IPS DF 19.7 (cell line): ENCODE measurements around the gene KNCN.

ENCODE experiments used
- DNase-seq: peaks from one replicate; pipeline ENCODE4 v3.0.0-alpha.2; 2013; ENCODE audit warnings: low read depth, low spot score

The KNCN gene

GRCh38 chr1:46525253-46525983 lies 26.0 kb downstream of the KNCN start:
- no peak for DNase-seq

GRCh38 chr1:46524843-46525242 lies 26.6 kb downstream of the KNCN start:
- no peak for DNase-seq

DNA sequence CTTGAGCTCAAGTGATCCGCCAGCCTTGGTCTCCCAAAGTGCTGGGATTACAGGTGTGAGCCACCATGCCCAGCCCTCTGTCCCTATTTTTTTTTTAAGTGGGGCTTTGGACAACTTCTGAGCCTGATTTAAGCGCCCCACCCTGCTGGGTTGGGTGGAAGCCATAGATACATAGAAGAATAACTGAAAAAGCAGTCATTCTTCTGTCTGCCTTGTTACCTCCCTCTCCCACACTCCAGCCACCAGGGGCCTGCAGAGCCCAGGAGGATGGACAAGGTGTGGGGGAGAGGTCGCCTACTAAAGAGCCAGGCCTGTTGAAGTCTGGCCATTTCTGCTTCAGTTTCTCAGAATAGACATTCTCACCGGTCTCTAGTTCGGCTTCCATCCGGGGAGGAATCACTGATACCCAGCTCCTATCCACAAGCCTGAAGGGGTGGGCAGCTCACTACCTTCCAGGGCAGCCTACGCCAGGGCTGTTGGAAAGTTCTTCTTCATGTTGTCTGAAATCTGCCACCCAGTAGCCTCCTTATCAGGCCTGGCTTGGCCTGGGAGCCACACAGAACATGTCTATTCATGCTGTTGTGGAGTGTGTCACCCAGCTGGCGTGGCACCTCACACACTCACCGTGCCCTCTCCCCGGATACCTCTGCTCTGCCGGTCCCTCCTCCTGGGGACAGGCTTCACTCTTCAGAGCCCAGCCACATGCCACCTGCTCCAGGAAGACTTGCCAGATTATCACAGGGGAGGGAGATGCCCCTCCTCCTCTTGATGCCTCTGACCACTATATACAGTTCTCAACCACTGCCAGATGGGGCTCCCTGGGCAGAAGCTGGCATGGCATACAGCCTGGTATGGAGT lies 27.7 kb downstream of the KNCN start:
- no peak for DNase-seq

DNA sequence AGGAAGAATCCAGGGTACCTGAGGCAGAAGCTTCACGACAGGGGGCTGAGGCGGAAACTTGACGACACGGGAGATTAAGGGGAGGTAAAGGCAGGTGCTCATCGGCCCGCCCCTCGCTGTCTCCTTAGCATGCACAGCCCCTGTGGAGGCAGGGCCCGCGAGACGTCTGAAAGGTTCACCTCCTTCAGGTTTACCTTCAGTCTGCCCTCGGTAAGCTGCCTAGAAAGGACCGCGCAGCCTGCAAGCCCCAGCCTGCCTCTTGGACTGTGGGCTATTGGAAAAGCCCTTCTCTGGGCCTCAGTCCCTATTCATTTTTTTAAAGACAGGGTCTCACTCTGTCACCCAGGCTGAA lies 28.5 kb downstream of the KNCN start:
- no peak for DNase-seq

DNA sequence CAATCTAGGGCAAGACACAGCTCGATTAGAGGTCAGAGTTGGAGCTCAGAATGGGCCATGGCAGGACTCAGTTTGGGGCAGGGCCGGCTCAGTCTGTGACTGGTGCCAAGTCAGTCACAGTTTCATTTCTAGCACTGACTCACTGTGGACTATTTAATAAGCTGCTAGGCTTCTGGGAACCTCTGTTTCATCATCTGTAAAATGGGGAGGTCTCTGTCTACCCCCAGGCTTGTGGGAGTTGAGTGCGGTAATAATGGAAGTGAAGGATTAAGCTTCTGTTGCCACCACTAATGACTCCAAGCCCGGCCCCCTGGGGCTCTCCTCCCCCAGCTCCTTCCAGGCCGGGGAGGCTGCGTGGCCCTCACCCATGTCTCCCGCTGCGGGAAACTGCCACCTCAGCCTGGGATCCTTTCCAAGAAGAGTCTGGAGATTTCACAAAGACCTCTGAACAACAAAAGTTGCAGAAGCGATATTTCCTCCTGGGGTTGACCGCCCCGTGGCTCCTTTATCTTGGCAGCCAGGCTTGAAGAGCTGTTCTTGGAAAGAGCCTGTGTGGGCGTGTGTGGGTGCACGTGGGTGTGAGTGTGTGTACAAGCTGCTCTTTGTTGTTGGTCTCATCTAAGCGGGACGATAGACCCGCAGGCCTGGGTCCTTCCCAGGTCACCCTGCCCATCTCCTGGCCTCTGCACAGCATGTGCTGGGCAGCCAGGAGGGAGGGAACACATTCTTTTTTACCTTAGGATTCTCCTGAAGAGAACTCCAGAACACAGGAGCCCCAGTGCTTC lies 29.1 kb downstream of the KNCN start:
- DNase-seq = no peak

DNA sequence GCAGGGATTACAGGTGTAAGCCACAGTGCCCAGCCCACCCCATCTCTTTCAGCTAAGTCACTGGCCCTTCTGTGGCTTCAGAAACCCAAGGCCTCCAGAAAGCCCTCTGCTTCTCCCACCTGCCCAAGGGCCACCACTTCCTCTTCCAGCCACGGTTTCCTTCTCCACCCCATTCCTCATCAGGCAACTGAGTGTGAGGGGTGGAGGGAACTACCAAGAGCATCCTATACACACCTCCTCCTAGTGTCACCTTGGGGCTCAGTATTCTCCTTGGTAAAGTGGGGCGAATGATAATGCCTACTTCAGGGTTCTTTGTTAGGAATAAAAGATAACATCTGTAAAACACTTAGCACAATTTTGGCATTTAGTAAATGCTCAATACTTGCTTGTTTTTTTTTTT lies 30.0 kb downstream of the KNCN start:
- DNase-seq = no peak

DNA sequence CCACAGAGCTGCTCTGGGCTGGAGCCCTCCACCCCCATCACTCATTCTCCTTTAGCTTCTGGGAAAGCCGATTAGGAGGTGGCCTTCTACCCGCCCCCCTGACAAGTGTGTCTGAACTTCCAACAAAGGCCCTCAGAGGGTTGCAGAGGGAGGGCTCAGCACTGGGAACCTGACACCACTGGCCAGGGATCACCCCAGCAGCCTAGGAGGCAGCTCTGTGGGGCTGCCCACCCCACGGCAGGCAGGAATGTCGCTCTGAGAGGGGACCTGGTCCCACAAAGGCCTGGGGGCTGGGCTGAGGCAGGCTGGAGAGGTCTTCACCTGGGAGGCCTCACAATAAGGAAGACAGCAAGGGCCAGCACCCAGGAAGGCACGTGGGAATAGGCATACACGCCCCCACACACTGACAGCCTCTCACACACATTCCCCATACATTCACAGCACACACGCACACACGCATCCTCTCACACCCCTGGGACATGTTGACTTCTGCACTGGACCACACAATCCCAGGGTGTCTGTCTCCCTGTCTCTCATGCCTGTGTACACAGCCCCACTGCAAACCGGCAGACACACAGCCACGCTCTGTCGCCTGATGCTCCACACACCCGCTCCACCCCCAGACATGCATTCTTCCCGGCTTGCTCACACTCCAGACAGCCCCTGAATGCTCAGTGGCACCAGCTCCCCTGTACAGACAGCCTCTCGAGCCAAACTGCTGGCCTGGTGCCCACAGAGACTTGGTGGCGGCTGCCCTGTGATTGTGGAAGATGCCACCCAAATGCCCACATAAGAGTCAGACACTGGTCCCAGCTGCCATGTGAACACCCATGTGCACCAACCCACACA lies 31.2 kb downstream of the KNCN start:
- no peak for DNase-seq

DNA sequence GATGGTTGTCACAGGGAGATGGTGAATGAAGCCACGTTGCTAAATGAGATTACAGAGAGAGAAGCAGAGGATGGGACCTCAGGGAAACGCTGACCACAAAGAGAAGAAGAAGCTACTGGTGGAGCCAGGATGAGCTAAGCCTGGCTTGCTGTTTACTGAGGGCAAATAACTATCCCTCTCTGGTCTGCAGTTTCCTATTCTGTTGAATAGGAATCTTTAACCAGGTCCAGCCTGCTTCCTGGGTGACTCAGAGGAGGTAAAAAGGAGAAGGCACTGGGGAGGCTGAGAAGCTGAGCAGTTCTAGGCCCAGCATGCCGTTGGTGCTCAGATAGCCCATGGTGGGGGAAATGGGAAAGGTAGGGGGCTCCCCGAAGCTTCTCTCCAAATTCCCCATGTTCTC lies 32.2 kb downstream of the KNCN start:
- no peak for DNase-seq

GRCh38 chr1:46517932-46518498 lies 33.4 kb downstream of the KNCN start:
- DNase-seq = no peak

- DNase-seq = no peak
Measured at GRCh38 chr1:46517010-46517600, 34.3 kb downstream of the KNCN start.

DNA sequence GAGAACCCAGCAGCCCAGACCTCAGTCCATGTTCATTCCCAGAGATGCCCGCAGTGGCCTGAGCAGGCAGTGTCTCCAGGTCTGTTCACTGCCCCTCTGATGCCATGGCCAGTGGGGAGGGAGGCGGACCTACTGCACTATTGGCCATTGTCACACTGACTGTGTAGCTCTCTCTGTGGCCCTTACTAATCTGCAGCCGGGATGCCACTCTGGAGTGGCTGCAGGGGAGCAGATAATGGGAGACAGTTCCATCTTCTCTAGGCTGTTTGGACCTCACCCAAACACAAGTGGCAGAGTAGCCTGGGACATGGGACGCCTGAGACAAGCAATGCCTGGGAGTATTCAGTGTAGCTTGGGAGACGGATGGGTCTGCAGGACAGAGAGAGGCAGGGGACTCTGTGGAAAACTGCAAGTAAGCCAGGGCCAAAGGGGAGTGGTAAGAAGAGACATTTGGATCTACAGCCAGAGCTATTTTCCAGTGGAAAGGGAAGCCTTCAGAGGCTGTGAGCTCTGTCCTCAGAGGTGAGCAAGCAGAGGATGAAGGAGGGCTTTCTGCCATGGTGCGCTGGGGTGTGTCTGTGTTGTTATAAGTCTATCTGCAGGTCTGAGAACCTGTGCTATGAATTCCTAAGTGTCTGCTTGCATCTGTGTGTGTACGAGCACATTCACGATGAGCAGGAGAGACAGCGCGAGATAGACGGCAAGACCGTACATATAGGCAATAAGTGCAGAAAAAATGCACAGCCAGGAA lies 35.1 kb downstream of the KNCN start:
- no peak for DNase-seq

DNA sequence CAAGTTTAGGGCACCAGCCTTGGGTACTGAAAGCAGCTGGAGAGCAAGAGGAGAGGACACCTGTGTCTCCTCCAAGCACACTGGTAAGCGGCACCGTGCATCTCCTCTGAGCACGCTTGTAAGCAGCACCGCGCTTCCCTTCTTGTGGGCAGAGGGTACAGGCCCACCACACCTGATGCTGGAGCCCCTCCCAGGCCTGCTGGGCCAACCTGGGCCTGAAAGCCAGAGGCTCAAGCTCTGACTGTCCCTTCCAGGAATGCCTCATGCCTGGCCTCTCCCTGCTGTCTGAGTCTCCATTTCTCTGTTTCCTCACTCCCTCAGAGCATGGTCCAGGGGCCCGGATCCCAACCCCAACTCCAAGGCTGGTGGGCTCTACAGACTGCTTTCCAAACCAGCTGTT lies 35.9 kb downstream of the KNCN start:
- no peak for DNase-seq

DNA sequence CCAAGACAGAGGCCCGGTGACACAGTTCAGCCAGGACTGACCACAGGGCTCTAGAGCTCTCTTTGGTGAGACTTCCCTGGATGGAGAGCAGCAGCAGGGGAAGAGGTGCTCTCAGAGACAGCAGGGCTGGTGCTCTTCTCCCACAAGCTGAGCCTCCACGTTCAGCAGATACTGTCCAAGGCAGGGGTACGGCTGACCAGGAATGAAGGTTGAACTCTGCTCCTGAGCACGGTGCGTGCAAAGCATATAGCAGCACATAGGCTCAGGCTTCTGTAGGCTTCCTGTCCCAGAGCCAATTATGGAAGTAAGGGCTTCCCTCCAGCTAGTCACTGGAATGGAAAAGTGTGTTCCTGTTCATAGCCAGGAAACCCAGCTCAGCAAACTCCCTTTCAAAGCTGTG lies 37.9 kb downstream of the KNCN start:
- no peak for DNase-seq

- no peak for DNase-seq
Measured at GRCh38 chr1:46512792-46513190, 38.7 kb downstream of the KNCN start.

- DNase-seq = no peak
Measured at GRCh38 chr1:46512135-46512791, 39.2 kb downstream of the KNCN start.

GRCh38 chr1:46510998-46511365 lies 40.5 kb downstream of the KNCN start:
- no peak for DNase-seq

- DNase-seq = no peak
Measured at GRCh38 chr1:46510341-46510997, 41.0 kb downstream of the KNCN start.

DNA sequence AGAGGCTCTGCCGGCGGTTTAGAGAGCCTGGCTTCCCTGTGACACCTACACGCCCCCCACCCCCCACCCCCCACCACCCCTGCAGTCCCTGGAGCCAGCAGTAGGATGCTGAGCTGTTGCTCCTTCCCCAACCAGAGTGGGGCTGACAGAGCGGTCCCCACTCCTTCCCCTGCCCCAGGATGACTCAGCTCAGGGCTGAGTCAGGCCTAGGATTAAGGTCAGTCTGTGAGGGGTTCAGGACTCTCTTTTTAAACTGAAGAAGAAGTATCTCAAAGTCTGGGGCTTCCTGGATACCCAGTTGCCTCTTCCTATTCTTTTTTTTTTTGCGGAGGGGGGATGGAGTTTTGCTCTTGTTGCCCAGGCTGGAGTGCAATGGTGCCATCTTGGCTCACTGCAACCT lies 42.7 kb downstream of the KNCN start:
- no peak for DNase-seq
